GM18498 (cell line): ENCODE results near the gene CRIP3.

Experiments
- ATAC-seq: cut with Tn5 transposase; IDR thresholded peaks from one replicate; pipeline ENCODE4 v1.9.1; 2021; ENCODE audit warnings: mild to moderate bottlenecking, moderate library complexity; ENCODE audit not compliant: unreplicated experiment

CRIP3 gene

GRCh38 chr6:43290905-43291355 is 17.7 kb downstream of the CRIP3 start:
- no peak for ATAC-seq

GRCh38 chr6:43290339-43290904 is 18.2 kb downstream of the CRIP3 start:
- no peak for ATAC-seq

GRCh38 chr6:43287717-43288679 is 20.6 kb downstream of the CRIP3 start:
- ATAC-seq, result no peak

GRCh38 chr6:43286980-43287716 is 21.5 kb downstream of the CRIP3 start:
- no peak for ATAC-seq

- no peak for ATAC-seq
Observed at GRCh38 chr6:43286456-43286979, 22.1 kb downstream of the CRIP3 start.

GRCh38 chr6:43285832-43286231 is 22.8 kb downstream of the CRIP3 start:
- ATAC-seq, result no peak

- ATAC-seq, result no peak
Observed at GRCh38 chr6:43284991-43285781, 23.4 kb downstream of the CRIP3 start.

- no peak for ATAC-seq
Observed at GRCh38 chr6:43283905-43284304, 24.7 kb downstream of the CRIP3 start.

GRCh38 chr6:43283514-43283901 is 25.1 kb downstream of the CRIP3 start:
- no peak for ATAC-seq

- no peak for ATAC-seq
Observed at GRCh38 chr6:43282636-43283513, 25.8 kb downstream of the CRIP3 start.

- no peak for ATAC-seq
Observed at GRCh38 chr6:43282060-43282459, 26.6 kb downstream of the CRIP3 start.

GRCh38 chr6:43280234-43280633 is 28.4 kb downstream of the CRIP3 start:
- ATAC-seq, result no peak

- ATAC-seq, result no peak
Observed at GRCh38 chr6:43278524-43279078, 30.0 kb downstream of the CRIP3 start.

- no peak for ATAC-seq
Observed at GRCh38 chr6:43277643-43278523, 30.7 kb downstream of the CRIP3 start.

GRCh38 chr6:43277306-43277642 is 31.4 kb downstream of the CRIP3 start:
- no peak for ATAC-seq

- no peak for ATAC-seq
Observed at GRCh38 chr6:43276577-43277305, 31.9 kb downstream of the CRIP3 start.

GRCh38 chr6:43275801-43276576 is 32.6 kb downstream of the CRIP3 start:
- ATAC-seq, result no peak
